C4-2B (cell line): ENCODE results near the gene GRHL3.

Experiments
- CTCF ChIP-seq: fragments of 450-650 bp; conservative IDR thresholded peaks from 2 replicates; pipeline ENCODE4 v1.5.1; 2017; ENCODE audit warnings: mild to moderate bottlenecking
- ZFX ChIP-seq: fragments of 450-650 bp; IDR thresholded peaks from 2 replicates; pipeline ENCODE4 v1.6.1; 2017

- TF ChIP-seq CTCF = no peak
- no peak for TF ChIP-seq ZFX
These were observed 36.3 kb downstream of the GRHL3 start for GRCh38 chr1:24355466-24355865.
